ENCODE results near the gene CALR3. TPM values are rescaled to one million over a fixed set of nuclear protein-coding genes. Genes with fewer than 3 reads are reported as not detected.

Gene CALR3
- total and polyA plus RNA-seq, 4 donors = 0.05 to 0.08 TPM; not detected in 2

GRCh38 chr19:16520074-16520973 lies 24.4 kb upstream of the CALR3 start:
- WGBS = 95% methylated on average over 45 of the region's 45 CpGs
- no peaks in the 10 kb centered on the region for H3K9me3 ChIP-seq (ENCODE audit: control insufficient read depth in 4 of 4, low read length in 3 of 4)
- H3K36me3 ChIP-seq (ENCODE audit: control insufficient read depth in 4 of 4, insufficient read depth in 3 of 4, low read depth in 1 of 4, low read length in 3 of 4) = peaks cover 39 to 70% (median 47%) of the 10 kb centered on the region in 4 donors
- peaks cover 4 to 16% (median 12%) of the 10 kb centered on the region in 4 donors for H3K4me1 ChIP-seq (ENCODE audit: control insufficient read depth in 4 of 4, insufficient read depth in 4 of 4, low read length in 3 of 4)
- H3K27me3 ChIP-seq (ENCODE audit: control insufficient read depth in 4 of 4, insufficient read depth in 4 of 4, low read length in 3 of 4) = no peaks in the 10 kb centered on the region
- H3K9ac ChIP-seq (ENCODE audit: low read depth in 1 of 2, low read length in 2 of 2) = no peak overlapping the region
- no peak overlapping the region for H3K27ac ChIP-seq (ENCODE audit: low read depth in 1 of 2, low read length in 2 of 2)
- H3K4me3 ChIP-seq (ENCODE audit: low read depth in 1 of 3, low read length in 3 of 3) = no peak overlapping the region
- no peak for DNase-seq (ENCODE audit: low spot score)
- TF ChIP-seq JUND (IDR thresholded peaks at IDR 0.05) (no peak), RXRA (IDR thresholded peaks at IDR 0.05) (no peak), HNF4G (IDR thresholded peaks at IDR 0.05) (no peak), ATF3 (IDR thresholded peaks at IDR 0.05) (no peak), NR2F2 (IDR thresholded peaks at IDR 0.05) (no peak), FOXA1 (IDR thresholded peaks at IDR 0.05) (no peak), EGR1 (IDR thresholded peaks at IDR 0.05; ENCODE audit: low read depth in 2 of 2) (no peak), FOXA2 (IDR thresholded peaks at IDR 0.05) (no peak), YY1 (IDR thresholded peaks at IDR 0.05) (no peak), GABPA (IDR thresholded peaks at IDR 0.05 in 1 of 2, conservative IDR thresholded peaks at IDR 0.05 in 1 of 2) (no peak), REST (IDR thresholded peaks at IDR 0.05) (no peak), MAX (IDR thresholded peaks at IDR 0.05) (no peak)

- H3K4me3 ChIP-seq (ENCODE audit: low read depth in 1 of 3, low read length in 3 of 3) = no peak overlapping the region
- DNase-seq (ENCODE audit: low spot score) = no peak
- no peak for TF ChIP-seq CTCF (IDR thresholded peaks at IDR 0.05; ENCODE audit: low read depth, low read length, missing input control)
- TF ChIP-seq REST (IDR thresholded peaks at IDR 0.05) = no peak
- TF ChIP-seq EGR1 (IDR thresholded peaks at IDR 0.05; ENCODE audit: low read depth in 2 of 2) = no peak
- no peak for TF ChIP-seq NR2F2 (IDR thresholded peaks at IDR 0.05)
- TF ChIP-seq FOXA2 (IDR thresholded peaks at IDR 0.05) = no peak
- TF ChIP-seq HNF4A (conservative IDR thresholded peaks at IDR 0.05) = no peak
- H3K36me3 ChIP-seq (ENCODE audit: control insufficient read depth in 4 of 4, insufficient read depth in 3 of 4, low read depth in 1 of 4, low read length in 3 of 4) = peaks cover 36 to 62% (median 40%) of the 10 kb centered on the region in 4 donors
- no peaks in the 10 kb centered on the region for H3K9me3 ChIP-seq (ENCODE audit: control insufficient read depth in 4 of 4, low read length in 3 of 4)
- H3K4me1 ChIP-seq (ENCODE audit: control insufficient read depth in 4 of 4, insufficient read depth in 4 of 4, low read length in 3 of 4) = peaks cover 4 to 16% (median 11%) of the 10 kb centered on the region in 4 donors
- H3K27ac ChIP-seq (ENCODE audit: low read depth in 1 of 2, low read length in 2 of 2) = no peak overlapping the region
- H3K27me3 ChIP-seq (ENCODE audit: control insufficient read depth in 4 of 4, insufficient read depth in 4 of 4, low read length in 3 of 4) = no peaks in the 10 kb centered on the region
- no peak overlapping the region for H3K9ac ChIP-seq (ENCODE audit: low read depth in 1 of 2, low read length in 2 of 2)
- WGBS = 97% methylated on average over 24 of the region's 24 CpGs
Observed at GRCh38 chr19:16519230-16519687, 23.3 kb upstream of the CALR3 start.
